HCT116 (cell line): ENCODE results near the gene FGF7. TPM values are rescaled to one million over a fixed set of nuclear protein-coding genes. Genes with fewer than 3 reads are reported as not detected.

Experiments
- ATAC-seq: fragments of 200-7000 bp; cut with Tn5 transposase; 2 replicates; pipeline ENCODE4 v1.9.1; 2020; ENCODE audit warnings: mild to moderate bottlenecking, moderate library complexity
- BruUV-seq: library from RNA; stranded (reverse); fragments of 400-500 nt; replicated peaks from 2 replicates; lab custom pipeline; 2021; lab: Mats Ljungman, UMichigan
- CTCF ChIA-PET: fragments of 300-600 bp; sonication (Branson Sonifier 250); formaldehyde crosslinking; loops from one replicate; lab custom pipeline; 2021; ENCODE audit warnings: antibody characterized with exemption; lab: Charles Lee
- POLR2A ChIA-PET: fragments of 300-600, 350-600 bp; sonication (Branson Sonifier 250); formaldehyde crosslinking; loops from one replicate; lab custom pipeline; 2021; ENCODE audit warnings: antibody characterized with exemption; lab: Charles Lee
- RAD21 ChIA-PET, 2 experiments: fragments of 300-600 bp; sonication (Branson Sonifier 250); formaldehyde crosslinking; loops; one replicate each; lab custom pipeline; 2023; ENCODE audit warnings: low total read pairs in 2 of 2; ENCODE audit not compliant: uncharacterized antibody in 2 of 2, unreplicated experiment in 2 of 2, low non-redundant PET in 1 of 2; lab: Charles Lee
- DNase-seq: peaks from one replicate; pipeline ENCODE4 v3.0.0-alpha.2; 2010; ENCODE audit warnings: low read depth, low spot score
- H2AFZ ChIP-seq: fragments of 200-600 bp; shearing (Covaris generic), sonication (generic); 2 replicates; pipeline ENCODE4 v1.6.1; 2017; ENCODE audit warnings: low read depth, mixed run types, mixed read lengths, antibody characterized with exemption, low read length; ENCODE audit not compliant: poor library complexity, severe bottlenecking
- H3K27ac ChIP-seq: 2 replicates; pipeline ENCODE4 v1.5.1; 2012; ENCODE audit warnings: low read depth, low read length
- H3K27me3 ChIP-seq: fragments of 200-600 bp; sonication (generic); 2 replicates; pipeline ENCODE4 v1.6.1; 2016; ENCODE audit warnings: mixed run types, low read length, mixed read lengths; ENCODE audit not compliant: insufficient read depth
- H3K36me3 ChIP-seq, 2 experiments: fragments of 200-500 bp in 1 of 2; fragments of 200-600 bp in 1 of 2; sonication (Bioruptor generic) in 1 of 2; sonication (generic) in 1 of 2; 2 replicates each; pipeline versions ENCODE4 v1.5.1 to v1.6.1; 2014 to 2016; ENCODE audit warnings: low read length in 2 of 2, inconsistent platforms in 1 of 2, mixed read lengths in 1 of 2, mixed run types in 1 of 2; ENCODE audit not compliant: insufficient read depth in 2 of 2, control insufficient read depth in 1 of 2
- H3K4me1 ChIP-seq, 2 experiments: fragments of 200-600 bp in 1 of 2; sonication (generic) in 1 of 2; 2 replicates each; pipeline versions ENCODE4 v1.5.1 to v1.6.1; 2012 to 2017; ENCODE audit warnings: low read length in 2 of 2, inconsistent platforms in 1 of 2, mild to moderate bottlenecking in 1 of 2, mixed read lengths in 1 of 2, mixed run types in 1 of 2, moderate library complexity in 1 of 2; ENCODE audit not compliant: insufficient read depth in 2 of 2, control insufficient read depth in 1 of 2
- H3K4me2 ChIP-seq: fragments of 200-600 bp; sonication (generic); 2 replicates; pipeline ENCODE4 v1.6.1; 2017; ENCODE audit warnings: mixed run types, low read length, mixed read lengths
- H3K4me3 ChIP-seq, 2 experiments: fragments of 200-600 bp in 1 of 2; sonication (generic) in 1 of 2; replicated peaks in 1 of 2; 2 replicates each; pipeline ENCODE4 v1.5.1; 2011 to 2016; ENCODE audit warnings: low read length in 2 of 2, control low read depth in 1 of 2, low read depth in 1 of 2, mild to moderate bottlenecking in 1 of 2, mixed read lengths in 1 of 2, mixed run types in 1 of 2
- H3K79me2 ChIP-seq: fragments of 200-600 bp; sonication (generic); 2 replicates; pipeline ENCODE4 v1.6.1; 2017; ENCODE audit warnings: mild to moderate bottlenecking, mixed run types, low read length, moderate library complexity, mixed read lengths; ENCODE audit not compliant: insufficient read depth
- H3K9ac ChIP-seq: fragments of 200-600 bp; sonication (generic); 2 replicates; pipeline ENCODE4 v1.6.1; 2016; ENCODE audit warnings: low read length, mixed read lengths
- H3K9me2 ChIP-seq: fragments of 200-600 bp; sonication (generic), shearing (Covaris generic); 2 replicates; pipeline ENCODE4 v1.6.1; 2017; ENCODE audit warnings: mixed run types, mild to moderate bottlenecking, moderate library complexity; ENCODE audit not compliant: insufficient read depth
- H3K9me3 ChIP-seq, 2 experiments: fragments of 200-500 bp in 1 of 2; fragments of 200-600 bp in 1 of 2; sonication (Bioruptor generic) in 1 of 2; sonication (generic) in 1 of 2; 2 replicates each; pipeline ENCODE4 v1.6.1; 2014 to 2017; ENCODE audit warnings: low read length in 2 of 2, mixed read lengths in 2 of 2, inconsistent platforms in 1 of 2, low read depth in 1 of 2, mild to moderate bottlenecking in 1 of 2, mixed run types in 1 of 2, moderate library complexity in 1 of 2; ENCODE audit not compliant: control insufficient read depth in 1 of 2, insufficient read depth in 1 of 2
- H4K20me1 ChIP-seq: fragments of 200-600 bp; sonication (generic), shearing (Covaris generic); 2 replicates; pipeline ENCODE4 v1.6.1; 2017; ENCODE audit warnings: mixed run types, mild to moderate bottlenecking, moderate library complexity; ENCODE audit not compliant: insufficient read depth
- CBX3 ChIP-seq: IDR thresholded peaks from 2 replicates; pipeline ENCODE4 v1.6.1; 2012; ENCODE audit warnings: low read depth
- POLR2AphosphoS5 ChIP-seq: IDR thresholded peaks from 2 replicates; pipeline ENCODE4 v1.6.1; 2011; ENCODE audit warnings: mild to moderate bottlenecking, low read depth, low read length, moderate library complexity
- RAD21 ChIP-seq: IDR thresholded peaks from 2 replicates; pipeline ENCODE4 v1.6.1; 2012; ENCODE audit warnings: low read depth, mild to moderate bottlenecking
- ZNF274 ChIP-seq: fragments of 200-500 bp; sonication (Bioruptor generic); IDR thresholded peaks from 2 replicates; pipeline ENCODE4 v1.6.1; 2014; ENCODE audit warnings: mild to moderate bottlenecking, low read depth, low read length, inconsistent platforms
- intact Hi-C: fragments of 100-400 bp; cut with micrococcal nuclease; formaldehyde crosslinking; loops from 2 replicates; pipeline ENCODE4 v1.10.0; 2022
- total RNA-seq: library from RNA; stranded (reverse); gene quantifications from one replicate; pipeline ENCODE4 v1.2.1, GENCODE V29; 2021; ENCODE audit not compliant: unreplicated experiment
- TF ChIP-seq, protein P1 (sequence below), 3 experiments: fragments of 200-600 bp in 1 of 3; sonication (generic) in 1 of 3; IDR thresholded peaks in 2 of 3; conservative IDR thresholded peaks in 1 of 3; 2 replicates each; pipeline ENCODE4 v1.5.1; 2012 to 2017; ENCODE audit warnings: low read depth in 2 of 3, low read length in 2 of 3, antibody characterized with exemption in 1 of 3, borderline replicate concordance in 1 of 3, control low read depth in 1 of 3, mild to moderate bottlenecking in 1 of 3, mixed read lengths in 1 of 3, mixed run types in 1 of 3, moderate library complexity in 1 of 3; ENCODE audit not compliant: insufficient read depth in 1 of 3

FGF7 gene
- total RNA-seq, 1 experiment from 2014 or later, result 0.49 TPM

DNA sequence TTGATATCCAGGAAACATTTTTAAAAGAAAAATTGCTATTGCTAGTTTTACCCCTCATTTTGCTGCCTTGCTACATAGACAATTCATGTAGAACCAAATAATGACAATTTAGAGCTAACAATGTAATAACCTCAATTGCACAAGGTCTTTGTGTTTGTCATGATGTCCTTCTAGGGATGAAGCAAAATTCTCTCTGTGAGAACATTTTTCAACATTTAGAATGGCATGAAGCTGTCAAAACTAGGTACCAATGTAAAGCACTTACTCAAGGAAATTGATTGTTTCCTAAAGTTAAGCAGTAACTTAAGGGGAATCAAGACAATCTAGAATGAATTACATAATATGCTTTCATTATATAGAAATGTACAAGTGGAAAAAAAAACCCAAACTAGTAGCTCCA lies 7.9 kb upstream of the FGF7 start:
- no peaks in the 10 kb centered on the region for H3K27me3 ChIP-seq
- no peaks in the 10 kb centered on the region for H3K9me3 ChIP-seq
- no peaks in the 10 kb centered on the region for H3K79me2 ChIP-seq
- CTCF ChIA-PET, result no interaction called here
- no peaks in the 10 kb centered on the region for H3K36me3 ChIP-seq
- RAD21 ChIA-PET, result no interaction called here
- H3K9me2 ChIP-seq, result no peaks in the 10 kb centered on the region
- no peak overlapping the region for H3K27ac ChIP-seq
- no peak overlapping the region for H3K9ac ChIP-seq
- DNase-seq, result no peak
- intact Hi-C loops, result no loop called here
- no peak overlapping the region for H2AFZ ChIP-seq
- no peaks in the 10 kb centered on the region for H4K20me1 ChIP-seq
- H3K4me1 ChIP-seq, result no peaks in the 10 kb centered on the region
- no peak overlapping the region for H3K4me3 ChIP-seq
- ATAC-seq, result no peak
- TF ChIP-seq CBX3, result no peak
- no TSS peak for BruUV-seq
- POLR2A ChIA-PET, result no interaction called here
- H3K4me2 ChIP-seq, result no peak overlapping the region

DNA sequence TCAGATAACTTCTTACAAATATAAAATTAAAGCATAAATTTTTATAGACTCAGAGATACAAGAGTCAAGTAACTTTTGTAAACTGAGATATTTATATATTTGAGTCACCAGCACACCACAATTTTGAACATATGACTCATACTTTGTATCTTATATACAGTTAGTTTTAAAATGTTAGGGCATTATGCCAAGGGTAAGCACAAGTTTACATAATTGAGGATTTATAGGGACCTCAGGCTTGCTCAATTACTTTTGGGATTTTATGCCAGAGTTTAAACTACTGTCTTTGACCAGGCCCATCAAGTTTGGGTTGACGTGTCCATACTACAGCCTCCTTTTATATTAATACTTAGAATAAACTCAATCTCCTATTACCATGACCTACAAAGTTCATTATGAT lies 7.4 kb upstream of the FGF7 start:
- no peak overlapping the region for H3K4me3 ChIP-seq
- no peaks in the 10 kb centered on the region for H3K9me2 ChIP-seq
- no peaks in the 10 kb centered on the region for H3K36me3 ChIP-seq
- H3K4me1 ChIP-seq, result no peaks in the 10 kb centered on the region
- H3K27me3 ChIP-seq, result no peaks in the 10 kb centered on the region
- H3K4me2 ChIP-seq, result no peak overlapping the region
- ChIA-PET RAD21 (no interaction called here), CTCF (no interaction called here), POLR2A (no interaction called here)
- no peak overlapping the region for H3K9ac ChIP-seq
- intact Hi-C loops, result no loop called here
- BruUV-seq, result no TSS peak
- H2AFZ ChIP-seq, result no peak overlapping the region
- no peaks in the 10 kb centered on the region for H4K20me1 ChIP-seq
- no peak for ATAC-seq
- H3K9me3 ChIP-seq, result no peaks in the 10 kb centered on the region
- DNase-seq, result no peak
- TF ChIP-seq POLR2AphosphoS5 (no peak), ZNF274 (no peak), RAD21 (no peak)
- TF ChIP-seq, protein P1, sequence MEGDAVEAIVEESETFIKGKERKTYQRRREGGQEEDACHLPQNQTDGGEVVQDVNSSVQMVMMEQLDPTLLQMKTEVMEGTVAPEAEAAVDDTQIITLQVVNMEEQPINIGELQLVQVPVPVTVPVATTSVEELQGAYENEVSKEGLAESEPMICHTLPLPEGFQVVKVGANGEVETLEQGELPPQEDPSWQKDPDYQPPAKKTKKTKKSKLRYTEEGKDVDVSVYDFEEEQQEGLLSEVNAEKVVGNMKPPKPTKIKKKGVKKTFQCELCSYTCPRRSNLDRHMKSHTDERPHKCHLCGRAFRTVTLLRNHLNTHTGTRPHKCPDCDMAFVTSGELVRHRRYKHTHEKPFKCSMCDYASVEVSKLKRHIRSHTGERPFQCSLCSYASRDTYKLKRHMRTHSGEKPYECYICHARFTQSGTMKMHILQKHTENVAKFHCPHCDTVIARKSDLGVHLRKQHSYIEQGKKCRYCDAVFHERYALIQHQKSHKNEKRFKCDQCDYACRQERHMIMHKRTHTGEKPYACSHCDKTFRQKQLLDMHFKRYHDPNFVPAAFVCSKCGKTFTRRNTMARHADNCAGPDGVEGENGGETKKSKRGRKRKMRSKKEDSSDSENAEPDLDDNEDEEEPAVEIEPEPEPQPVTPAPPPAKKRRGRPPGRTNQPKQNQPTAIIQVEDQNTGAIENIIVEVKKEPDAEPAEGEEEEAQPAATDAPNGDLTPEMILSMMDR (IDR thresholded peaks at IDR 0.05 in 2 of 3, conservative IDR thresholded peaks at IDR 0.05 in 1 of 3; ENCODE audit: borderline replicate concordance in 1 of 3, insufficient read depth in 1 of 3, low read depth in 2 of 3, low read length in 2 of 3), result no peak
- no peak overlapping the region for H3K27ac ChIP-seq
- no peaks in the 10 kb centered on the region for H3K79me2 ChIP-seq
